ENCODE data around the gene MAPK14. TPM values are rescaled to one million over a fixed set of nuclear protein-coding genes. Genes with fewer than 3 reads are reported as not detected.
"Not testable (repeated sequence)": the region's sequence is repeated elsewhere in the genome, so short reads cannot be mapped to it uniquely, and the experiment has no call there.

MAPK14 gene
- total RNA-seq, 3 donors from 2014 or later: 56.1 to 67.7 (median 63.2) TPM

DNA sequence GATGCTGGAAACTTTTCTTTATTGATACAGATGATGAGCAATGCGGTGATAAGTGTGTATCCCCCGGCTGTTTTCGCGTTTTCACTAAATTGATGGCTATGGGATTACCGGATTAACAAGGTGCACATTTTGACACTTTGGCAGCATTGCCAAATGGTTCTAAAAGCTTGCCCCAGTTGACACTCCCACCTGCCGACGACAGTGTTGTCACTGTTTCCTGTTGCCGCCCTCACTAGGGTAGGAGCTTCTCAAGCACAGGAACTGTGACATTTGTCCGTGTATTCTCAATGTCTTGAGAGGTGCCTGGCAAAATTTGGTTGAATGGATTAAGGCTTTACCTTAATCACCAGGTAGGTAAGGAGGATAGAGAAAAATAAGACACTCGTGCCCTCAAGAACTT, 92.9 kb downstream of the MAPK14 start:
- intact Hi-C loops (cut with DNase I, micrococcal nuclease): no loop called here
- H3K36me3 ChIP-seq (ENCODE audit: low read depth): no peaks in the 10 kb centered on the region
- DNase-seq (peak; percentile 73 to 82 (median 78)), ATAC-seq (peak; percentile 67)
- H3K9me3 ChIP-seq: no peaks in the 10 kb centered on the region
- no peak overlapping the region for H3K4me3 ChIP-seq
- TF ChIP-seq, protein P1, sequence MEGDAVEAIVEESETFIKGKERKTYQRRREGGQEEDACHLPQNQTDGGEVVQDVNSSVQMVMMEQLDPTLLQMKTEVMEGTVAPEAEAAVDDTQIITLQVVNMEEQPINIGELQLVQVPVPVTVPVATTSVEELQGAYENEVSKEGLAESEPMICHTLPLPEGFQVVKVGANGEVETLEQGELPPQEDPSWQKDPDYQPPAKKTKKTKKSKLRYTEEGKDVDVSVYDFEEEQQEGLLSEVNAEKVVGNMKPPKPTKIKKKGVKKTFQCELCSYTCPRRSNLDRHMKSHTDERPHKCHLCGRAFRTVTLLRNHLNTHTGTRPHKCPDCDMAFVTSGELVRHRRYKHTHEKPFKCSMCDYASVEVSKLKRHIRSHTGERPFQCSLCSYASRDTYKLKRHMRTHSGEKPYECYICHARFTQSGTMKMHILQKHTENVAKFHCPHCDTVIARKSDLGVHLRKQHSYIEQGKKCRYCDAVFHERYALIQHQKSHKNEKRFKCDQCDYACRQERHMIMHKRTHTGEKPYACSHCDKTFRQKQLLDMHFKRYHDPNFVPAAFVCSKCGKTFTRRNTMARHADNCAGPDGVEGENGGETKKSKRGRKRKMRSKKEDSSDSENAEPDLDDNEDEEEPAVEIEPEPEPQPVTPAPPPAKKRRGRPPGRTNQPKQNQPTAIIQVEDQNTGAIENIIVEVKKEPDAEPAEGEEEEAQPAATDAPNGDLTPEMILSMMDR (IDR thresholded peaks at IDR 0.05): no peak
- peaks cover 40% of the 10 kb centered on the region for H3K4me1 ChIP-seq (ENCODE audit: low read depth)

DNA sequence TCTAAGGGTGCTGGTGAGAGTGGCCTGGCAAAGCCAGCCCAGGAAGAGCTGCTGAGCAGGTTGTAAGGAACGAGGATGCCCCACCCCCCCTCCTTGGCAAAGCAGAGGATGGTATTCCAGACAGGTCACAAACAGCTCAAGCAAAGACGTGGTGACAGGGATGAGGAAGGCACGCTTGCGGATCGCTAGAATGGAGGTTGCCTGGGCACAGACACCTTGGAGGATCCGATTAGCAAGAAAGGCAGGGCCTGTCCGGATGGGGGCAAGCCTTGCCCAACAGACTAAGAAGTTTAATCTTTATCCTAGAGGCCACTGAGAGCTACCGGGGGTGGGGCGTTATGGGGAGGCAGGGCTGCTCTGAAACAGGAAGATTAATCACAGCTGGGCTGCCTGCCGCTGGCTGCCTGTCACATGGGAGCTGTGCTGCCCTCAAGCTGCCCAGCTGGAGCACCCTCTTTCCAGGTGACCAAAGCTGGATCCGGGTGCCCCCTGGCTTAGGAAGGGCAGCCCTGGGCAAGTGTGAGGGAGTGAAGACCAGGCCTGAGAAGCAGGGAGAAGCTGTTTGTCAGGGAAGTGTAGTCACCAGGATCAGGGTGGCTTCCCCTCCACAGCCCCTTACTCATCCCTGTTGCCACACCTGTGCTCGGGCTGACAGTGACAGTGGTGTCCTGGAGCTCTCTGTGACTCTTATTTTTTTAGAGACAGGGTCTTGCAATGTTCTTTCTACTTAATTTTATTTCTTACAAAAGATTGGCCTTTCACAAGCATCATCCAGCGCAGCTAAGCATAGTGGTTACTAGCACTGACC, 93.6 kb downstream of the MAPK14 start:
- intact Hi-C loops (cut with DNase I, micrococcal nuclease): no loop called here
- H3K4me3 ChIP-seq: no peak overlapping the region

DNA sequence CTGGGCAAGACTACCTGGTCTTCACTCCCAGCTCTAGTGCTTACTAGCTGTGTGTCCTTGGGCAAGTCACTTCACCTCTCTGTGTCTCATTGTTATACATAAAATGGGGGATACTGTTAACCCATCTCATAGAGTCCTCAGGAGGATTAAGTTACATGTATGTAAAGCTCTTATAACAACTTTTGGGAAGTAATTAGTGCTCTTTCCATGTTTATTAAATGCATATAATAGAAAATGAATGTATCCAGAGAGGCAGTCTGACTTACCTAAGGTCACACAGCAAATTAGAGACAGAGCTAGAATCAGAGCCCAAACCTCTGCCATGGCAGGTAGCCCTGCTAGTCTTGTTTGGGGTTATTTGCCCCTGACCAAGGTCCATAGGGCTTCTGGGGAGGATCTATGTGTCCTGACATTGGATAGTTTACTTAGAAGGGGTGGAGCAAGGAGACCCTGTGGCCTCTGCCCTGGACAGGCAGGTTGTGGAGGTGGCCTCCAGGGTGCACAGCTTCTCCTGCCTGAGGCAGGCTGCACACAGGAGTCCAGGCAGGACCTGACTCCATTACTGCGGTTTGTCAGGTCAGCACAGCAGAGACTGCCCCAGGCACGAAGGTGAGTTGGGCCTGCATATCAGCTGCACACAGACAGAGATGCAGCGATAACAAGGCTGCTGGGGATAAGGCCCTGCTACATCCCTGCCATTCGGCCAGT, 94.3 kb downstream of the MAPK14 start:
- Histone ChIP-seq H3K9me3 (no peaks in the 10 kb centered on the region), H3K4me3 (no peak overlapping the region), H3K36me3 (ENCODE audit: low read depth) (no peaks in the 10 kb centered on the region), H3K4me1 (ENCODE audit: low read depth) (peaks cover 40% of the 10 kb centered on the region)
- DNase-seq: no peak
- intact Hi-C loops (cut with DNase I, micrococcal nuclease): no loop called here
- TF ChIP-seq, protein P1 (IDR thresholded peaks at IDR 0.05): no peak
- ATAC-seq: no peak

More for the DNA sequence above, 93.6 kb downstream of the MAPK14 start:
- TF ChIP-seq, protein P1 (IDR thresholded peaks at IDR 0.05): no peak
- DNase-seq (peak; percentile 85 to 89 (median 86)), ATAC-seq (peak; percentile 78)
- no peaks in the 10 kb centered on the region for H3K36me3 ChIP-seq (ENCODE audit: low read depth)
- no peaks in the 10 kb centered on the region for H3K9me3 ChIP-seq
- peaks cover 39% of the 10 kb centered on the region for H3K4me1 ChIP-seq (ENCODE audit: low read depth)

DNA sequence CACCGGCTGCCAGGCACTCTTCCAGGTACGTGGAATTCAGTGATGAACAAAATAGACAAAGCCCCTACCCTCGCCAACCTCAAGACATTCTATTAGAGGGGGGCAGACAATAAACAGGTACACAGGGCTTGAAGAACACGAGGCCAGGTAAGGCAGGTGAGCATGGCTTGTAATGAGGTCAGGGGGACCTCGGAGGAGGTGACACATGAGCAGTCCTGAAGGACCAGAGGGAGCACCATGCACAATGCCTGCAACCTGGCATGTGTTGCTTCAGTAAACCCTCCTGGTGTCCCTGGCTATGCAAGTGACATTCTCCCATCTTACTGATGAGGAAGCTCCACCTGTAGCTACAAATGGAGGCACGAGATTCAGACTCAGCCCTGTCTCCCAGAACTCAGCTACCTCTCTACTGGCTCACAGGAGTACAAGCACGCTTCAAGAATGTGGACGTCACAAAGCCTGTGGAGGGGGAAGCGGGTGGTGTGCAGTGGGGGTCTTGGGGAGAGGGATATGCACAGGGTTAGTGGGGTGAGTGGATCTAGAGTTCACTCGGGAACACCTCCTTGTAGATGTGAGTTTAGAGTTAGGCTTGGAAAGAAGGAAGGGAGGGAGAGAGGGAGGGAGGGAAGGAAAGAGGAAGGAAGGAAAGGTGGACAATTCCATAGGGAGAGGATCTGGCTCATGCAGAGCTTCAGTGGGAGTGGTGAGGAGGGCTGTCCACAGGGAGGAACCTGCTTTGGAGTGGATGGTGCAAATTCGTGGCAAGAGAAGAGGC, 95.1 kb downstream of the MAPK14 start:
- Histone ChIP-seq H3K4me1 (ENCODE audit: low read depth) (peaks cover 41% of the 10 kb centered on the region), H3K4me3 (no peak overlapping the region), H3K36me3 (ENCODE audit: low read depth) (no peaks in the 10 kb centered on the region), H3K9me3 (no peaks in the 10 kb centered on the region)
- ATAC-seq (no peak), DNase-seq (no peak)
- intact Hi-C loops (cut with DNase I, micrococcal nuclease): no loop called here
- TF ChIP-seq, protein P1 (IDR thresholded peaks at IDR 0.05): no peak

DNA sequence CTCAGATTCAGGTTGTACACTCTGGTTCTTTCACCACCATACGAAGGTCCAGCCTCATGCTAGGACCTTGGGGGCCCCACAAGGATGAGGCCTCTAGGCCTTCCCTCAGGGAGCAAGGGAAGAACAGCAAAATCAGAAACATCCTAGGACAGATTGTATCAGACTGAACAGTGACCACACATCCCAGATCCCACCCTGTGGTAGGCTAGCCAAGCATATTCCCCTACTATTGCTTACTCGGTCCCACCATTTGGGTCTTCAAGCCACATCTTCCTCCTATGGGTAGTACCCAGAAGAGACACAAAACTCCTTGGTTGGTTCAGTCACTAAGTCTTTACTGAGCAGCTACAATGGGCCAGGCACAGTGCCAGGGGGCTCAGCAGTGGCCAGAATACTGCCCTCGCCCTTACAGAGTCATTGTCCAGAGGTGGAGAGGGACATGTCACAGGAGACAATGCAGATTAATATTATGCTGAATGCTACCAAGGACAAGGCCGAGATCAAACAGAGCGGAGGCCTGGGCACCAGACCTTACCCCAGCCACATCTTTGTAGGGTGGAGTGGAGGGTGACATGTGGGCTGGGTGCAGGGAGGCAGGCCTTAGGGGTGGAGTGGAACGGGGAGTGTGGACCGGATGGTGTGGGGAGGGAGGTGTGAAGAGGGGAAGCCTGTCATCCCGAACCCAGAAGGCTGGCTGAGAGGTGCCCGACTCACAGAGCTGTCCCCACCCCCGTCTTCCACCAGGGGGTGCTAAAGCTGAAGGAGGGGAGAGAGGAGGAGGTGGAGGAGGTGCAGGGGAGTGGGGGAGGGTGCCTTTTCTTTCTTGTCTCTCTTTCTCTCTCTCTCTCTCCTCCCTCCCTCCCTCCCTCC, 95.9 kb downstream of the MAPK14 start:
- peaks cover 33% of the 10 kb centered on the region for H3K4me1 ChIP-seq (ENCODE audit: low read depth)
- ATAC-seq: peak; percentile 82
- intact Hi-C loops (cut with DNase I, micrococcal nuclease): no loop called here

DNA sequence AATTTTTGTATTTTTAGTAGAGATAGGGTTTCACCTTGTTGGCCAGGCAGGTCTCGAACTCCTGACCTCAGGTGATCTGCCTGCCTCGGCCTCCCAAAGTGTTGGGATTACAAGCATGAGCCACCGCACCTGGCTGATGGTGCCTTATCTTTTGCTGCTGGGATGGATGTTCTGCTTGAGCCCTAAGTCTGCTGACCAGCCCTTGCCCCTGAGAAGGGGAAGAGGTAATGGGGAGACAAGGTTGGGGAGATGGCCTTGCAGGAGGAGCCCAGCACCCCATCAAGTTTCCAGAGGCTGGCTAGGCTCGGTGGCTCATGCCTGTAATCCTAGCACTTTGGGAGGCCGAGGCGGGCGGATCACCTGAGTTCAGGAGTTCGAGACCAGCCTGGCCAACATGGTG, 96.7 kb downstream of the MAPK14 start:
- H3K9me3 ChIP-seq; H3K4me3 ChIP-seq; H3K36me3 ChIP-seq (ENCODE audit: low read depth); ATAC-seq; DNase-seq; intact Hi-C loops (cut with DNase I, micrococcal nuclease): not testable (repeated sequence)
- H3K4me1 ChIP-seq (ENCODE audit: low read depth): peaks cover 32% of the 10 kb centered on the region

More for the DNA sequence above, 95.9 kb downstream of the MAPK14 start:
- DNase-seq: peak; percentile 88 to 91 (median 90)
- TF ChIP-seq, protein P1 (IDR thresholded peaks at IDR 0.05): peak; percentile 76
- Histone ChIP-seq H3K36me3 (ENCODE audit: low read depth) (no peaks in the 10 kb centered on the region), H3K4me3 (no peak overlapping the region), H3K9me3 (no peaks in the 10 kb centered on the region)

All from mucosa of descending colon (tissue), 3 donors.